Ectodermal cell (in vitro differentiated cells): ENCODE data around the gene AGBL4.
"Not testable (repeated sequence)": the region's sequence is repeated elsewhere in the genome, so short reads cannot be mapped to it uniquely, and the experiment has no call there.

Experiments used
- H3K27ac ChIP-seq: 2 replicates; pipeline ENCODE4 v1.7.0; 2013; ENCODE audit warnings: mild to moderate bottlenecking, low read depth, low read length; ENCODE audit not compliant: insufficient read depth, poor library complexity, severe bottlenecking
- H3K27me3 ChIP-seq: 2 replicates; pipeline ENCODE4 v1.7.0; 2013; ENCODE audit warnings: mild to moderate bottlenecking, low read length; ENCODE audit not compliant: insufficient read depth, control insufficient read depth, poor library complexity, severe bottlenecking
- H3K36me3 ChIP-seq: one replicate; pipeline ENCODE4 v1.7.0; 2013; ENCODE audit warnings: low read length; ENCODE audit not compliant: control insufficient read depth, insufficient read depth
- H3K4me1 ChIP-seq: one replicate; pipeline ENCODE4 v1.7.0; 2013; ENCODE audit warnings: low read length; ENCODE audit not compliant: control insufficient read depth, insufficient read depth
- H3K4me3 ChIP-seq: 2 replicates; pipeline ENCODE4 v1.7.0; 2013; ENCODE audit warnings: low read depth, low read length, control low read depth; ENCODE audit not compliant: insufficient read depth
- H3K9me3 ChIP-seq: 2 replicates; pipeline ENCODE4 v1.7.0; 2013; ENCODE audit warnings: mild to moderate bottlenecking, low read length, moderate library complexity; ENCODE audit not compliant: control insufficient read depth
- WGBS, 2 experiments: methylation state at CpG; one replicate each; pipeline ENCODE4 v1.1.7; 2013; ENCODE audit warnings: missing lambda C conversion rate in 2 of 2; 5-methylcytosine and 5-hydroxymethylcytosine counted together

Gene AGBL4

GRCh38 chr1:49323925-49324540, 699.7 kb downstream of the AGBL4 start:
- 81 to 87% methylated on average over 2 of the region's 2 CpGs for WGBS, 2 experiments

GRCh38 chr1:49320493-49320892, 703.3 kb downstream of the AGBL4 start:
- H3K27me3 ChIP-seq, H3K27ac ChIP-seq, H3K4me1 ChIP-seq, H3K4me3 ChIP-seq, H3K9me3 ChIP-seq, H3K36me3 ChIP-seq: not testable (repeated sequence)
- 55 to 73% methylated on average over 1 to 2 of the region's 2 CpGs for WGBS, 2 experiments

More at GRCh38 chr1:49323925-49324540, 699.7 kb downstream of the AGBL4 start:
- Histone ChIP-seq H3K9me3 (peaks cover 3% of the 10 kb centered on the region), H3K27ac (no peak overlapping the region), H3K4me1 (no peaks in the 10 kb centered on the region), H3K27me3 (no peaks in the 10 kb centered on the region), H3K4me3 (no peak overlapping the region), H3K36me3 (no peaks in the 10 kb centered on the region)

- H3K9me3 ChIP-seq, result peaks cover 3% of the 10 kb centered on the region
These were observed 704.3 kb downstream of the AGBL4 start for GRCh38 chr1:49319426-49319963.

GRCh38 chr1:49318218-49318617, 705.5 kb downstream of the AGBL4 start:
- H3K9me3 ChIP-seq, result peaks cover 3% of the 10 kb centered on the region
- no peaks in the 10 kb centered on the region for H3K4me1 ChIP-seq
- no peak overlapping the region for H3K27ac ChIP-seq
- 80% methylated on average over 1 of the region's 2 CpGs; no CpG with 5 or more reads in 1 of the 2 experiments for WGBS, 2 experiments
- H3K36me3 ChIP-seq, result no peaks in the 10 kb centered on the region
- no peaks in the 10 kb centered on the region for H3K27me3 ChIP-seq
- H3K4me3 ChIP-seq, result no peak overlapping the region

More at GRCh38 chr1:49319426-49319963, 704.3 kb downstream of the AGBL4 start:
- no peaks in the 10 kb centered on the region for H3K27me3 ChIP-seq
- H3K36me3 ChIP-seq, result no peaks in the 10 kb centered on the region
- no peak overlapping the region for H3K4me3 ChIP-seq
- no peak overlapping the region for H3K27ac ChIP-seq
- H3K4me1 ChIP-seq, result no peaks in the 10 kb centered on the region

- Histone ChIP-seq H3K4me3 (no peak overlapping the region), H3K36me3 (no peaks in the 10 kb centered on the region), H3K9me3 (peaks cover 7% of the 10 kb centered on the region), H3K27ac (no peak overlapping the region), H3K4me1 (no peaks in the 10 kb centered on the region), H3K27me3 (no peaks in the 10 kb centered on the region)
These were observed 716.3 kb downstream of the AGBL4 start for GRCh38 chr1:49307457-49307856.

GRCh38 chr1:49306507-49307070, 717.2 kb downstream of the AGBL4 start:
- H3K27me3 ChIP-seq, result no peaks in the 10 kb centered on the region
- H3K4me3 ChIP-seq, result no peak overlapping the region
- peaks cover 7% of the 10 kb centered on the region for H3K9me3 ChIP-seq
- no peak overlapping the region for H3K27ac ChIP-seq
- 53 to 69% methylated on average over 1 of the region's 1 CpG for WGBS, 2 experiments
- H3K36me3 ChIP-seq, result no peaks in the 10 kb centered on the region
- no peaks in the 10 kb centered on the region for H3K4me1 ChIP-seq

GRCh38 chr1:49302400-49302799, 721.4 kb downstream of the AGBL4 start:
- not testable (repeated sequence) for H3K9me3 ChIP-seq, H3K4me3 ChIP-seq, H3K4me1 ChIP-seq, H3K36me3 ChIP-seq, H3K27ac ChIP-seq, H3K27me3 ChIP-seq
- WGBS, 2 experiments, result 71 to 74% methylated on average over 2 of the region's 2 CpGs

- Histone ChIP-seq H3K4me1 (no peaks in the 10 kb centered on the region), H3K27ac (no peak overlapping the region), H3K4me3 (no peak overlapping the region), H3K27me3 (no peaks in the 10 kb centered on the region), H3K36me3 (no peaks in the 10 kb centered on the region), H3K9me3 (peaks cover 5% of the 10 kb centered on the region)
- 73 to 75% methylated on average over 2 of the region's 2 CpGs for WGBS, 2 experiments
These were observed 725.5 kb downstream of the AGBL4 start for GRCh38 chr1:49298304-49298703.

GRCh38 chr1:49297783-49298182, 726.0 kb downstream of the AGBL4 start:
- Histone ChIP-seq H3K4me1 (no peaks in the 10 kb centered on the region), H3K27ac (no peak overlapping the region), H3K9me3 (peaks cover 5% of the 10 kb centered on the region), H3K36me3 (no peaks in the 10 kb centered on the region), H3K4me3 (no peak overlapping the region), H3K27me3 (no peaks in the 10 kb centered on the region)
- WGBS, 2 experiments, result 68 to 72% methylated on average over 4 of the region's 4 CpGs

GRCh38 chr1:49294539-49294938, 729.2 kb downstream of the AGBL4 start:
- WGBS, 2 experiments, result 81 to 82% methylated on average over 2 of the region's 2 CpGs
- Histone ChIP-seq H3K36me3 (no peaks in the 10 kb centered on the region), H3K4me1 (no peaks in the 10 kb centered on the region), H3K9me3 (peaks cover 6% of the 10 kb centered on the region), H3K27ac (no peak overlapping the region), H3K27me3 (no peaks in the 10 kb centered on the region), H3K4me3 (no peak overlapping the region)
